A549 (cell line): Measurements from ENCODE around the gene MTHFR. TPM values are rescaled to one million over a fixed set of nuclear protein-coding genes. Genes with fewer than 3 reads are reported as not detected.

Experiments used
- ATAC-seq, 2 experiments: fragments of 200-7000 bp in 1 of 2; fragments of >200 bp in 1 of 2; cut with Nextera tagmentation in 1 of 2; cut with Tn5 transposase in 1 of 2; 3 replicates each; pipeline versions ENCODE4 v1.8.0 to v1.9.1; 2018 to 2020; ENCODE audit warnings: mild to moderate bottlenecking in 1 of 2, moderate library complexity in 1 of 2
- CTCF ChIA-PET: fragments of 300-600 bp; sonication (Branson Sonifier 250); formaldehyde crosslinking; extraction: SDS; loops from one replicate; lab custom pipeline; 2021; ENCODE audit warnings: antibody characterized with exemption, inconsistent platforms; lab: Yijun Ruan, JAX
- POLR2A ChIA-PET: fragments of 350-600 bp; formaldehyde crosslinking; extraction: SDS; loops from one replicate; lab custom pipeline; 2021; ENCODE audit warnings: antibody characterized with exemption, inconsistent platforms; lab: Yijun Ruan, JAX
- DNase-seq, 2 experiments: peaks; one replicate each; pipeline versions ENCODE4 v3.0.0 to v3.0.0-alpha.2; 2011 to 2016; ENCODE audit warnings: low read depth in 1 of 2, low spot score in 1 of 2
- FAIRE-seq: peaks from 2 replicates; lab custom pipeline; 2011; peaks lifted over from hg19 to GRCh38; lab: Jason Lieb, UNC
- H3K27ac ChIP-seq, 2 experiments: fragments of >200 bp; sonication (Bioruptor Twin); formaldehyde crosslinking; 3 replicates each; pipeline ENCODE4 v1.5.1; 2016 to 2017
- H3K4me1 ChIP-seq: fragments of >200 bp; sonication (Bioruptor Twin); formaldehyde crosslinking; 3 replicates; pipeline ENCODE4 v1.6.1; 2016
- H3K4me2 ChIP-seq: fragments of >200 bp; sonication (Bioruptor Twin); formaldehyde crosslinking; 3 replicates; pipeline ENCODE4 v1.6.1; 2016
- H3K4me3 ChIP-seq: fragments of >200 bp; sonication (Bioruptor Twin); formaldehyde crosslinking; 3 replicates; pipeline ENCODE4 v1.5.1; 2016
- H3K9me3 ChIP-seq: fragments of >200 bp; sonication (Bioruptor Twin); formaldehyde crosslinking; 3 replicates; pipeline ENCODE4 v1.6.1; 2016
- CBX2 ChIP-seq: fragments of 200-600 bp; sonication (generic); IDR thresholded peaks from 2 replicates; pipeline ENCODE4 v1.6.1; 2016; ENCODE audit warnings: low read depth, mild to moderate bottlenecking, borderline replicate concordance
- CEBPB ChIP-seq, 2 experiments: fragments of >200 bp in 1 of 2; sonication (Bioruptor Twin) in 1 of 2; formaldehyde crosslinking in 1 of 2; IDR thresholded peaks; 2 replicates each; pipeline ENCODE4 v1.6.1; 2012 to 2016
- CHD4 ChIP-seq: fragments of 200-600 bp; sonication (generic); IDR thresholded peaks from 2 replicates; pipeline ENCODE4 v1.6.1; 2016; ENCODE audit warnings: antibody characterized with exemption, mild to moderate bottlenecking, borderline replicate concordance
- CTCF ChIP-seq: fragments of >200 bp; sonication (Bioruptor Twin); formaldehyde crosslinking; IDR thresholded peaks from 3 replicates; pipeline ENCODE4 v1.5.1; 2016
- EP300 ChIP-seq, 2 experiments: fragments of >200 bp; sonication (Bioruptor Twin); formaldehyde crosslinking; IDR thresholded peaks; 2 replicates in 1 of 2; 3 replicates in 1 of 2; pipeline ENCODE4 v1.6.1; 2016 to 2017
- ESRRA ChIP-seq: fragments of 150-350 bp; IDR thresholded peaks from 2 replicates; pipeline ENCODE4 v1.6.1; 2014; ENCODE audit warnings: mild to moderate bottlenecking, low read length, borderline replicate concordance
- FOSB ChIP-seq: fragments of 250-450 bp; sonication (Bioruptor Pico); IDR thresholded peaks from 2 replicates; pipeline ENCODE4 v1.5.0; 2020; ENCODE audit warnings: mild to moderate bottlenecking, moderate library complexity
- HES2 ChIP-seq: fragments of >200 bp; sonication (Bioruptor Twin); formaldehyde crosslinking; IDR thresholded peaks from 2 replicates; pipeline ENCODE4 v1.6.1; 2016
- HEYL ChIP-seq: fragments of 250-450 bp; sonication (Bioruptor Pico); IDR thresholded peaks from 2 replicates; pipeline ENCODE4 v1.8.0; 2021; ENCODE audit warnings: mild to moderate bottlenecking, moderate library complexity
- HOXA7 ChIP-seq: fragments of 250-450 bp; sonication (Bioruptor Pico); IDR thresholded peaks from 2 replicates; pipeline ENCODE4 v1.5.0; 2020; ENCODE audit warnings: mild to moderate bottlenecking, moderate library complexity
- JUN ChIP-seq, 2 experiments: fragments of >200 bp; sonication (Bioruptor Twin); formaldehyde crosslinking; IDR thresholded peaks; 2 replicates in 1 of 2; 3 replicates in 1 of 2; pipeline ENCODE4 v1.6.1; 2016 to 2017
- JUNB ChIP-seq: fragments of >200 bp; sonication (Bioruptor Twin); formaldehyde crosslinking; IDR thresholded peaks from 2 replicates; pipeline ENCODE4 v1.6.1; 2016
- KDM1A ChIP-seq: fragments of 200-600 bp; sonication (generic); IDR thresholded peaks from 2 replicates; pipeline ENCODE4 v1.6.1; 2016; ENCODE audit warnings: low read depth, mild to moderate bottlenecking
- KDM5A ChIP-seq: fragments of 200-600 bp; sonication (generic); IDR thresholded peaks from 2 replicates; pipeline ENCODE4 v1.6.1; 2016; ENCODE audit warnings: antibody characterized with exemption, mild to moderate bottlenecking
- MAZ ChIP-seq: fragments of 150-350 bp; IDR thresholded peaks from 2 replicates; pipeline ENCODE4 v1.6.1; 2014; ENCODE audit warnings: antibody characterized with exemption, low read depth, low read length, borderline replicate concordance
- MYC ChIP-seq: IDR thresholded peaks from 2 replicates; pipeline ENCODE4 v1.6.1; 2012; ENCODE audit warnings: mild to moderate bottlenecking, inconsistent platforms, low read length, improper control_type of control experiment, borderline replicate concordance
- NFE2L2 ChIP-seq: fragments of 150-350 bp; conservative IDR thresholded peaks from 2 replicates; pipeline ENCODE4 v1.6.1; 2014; ENCODE audit warnings: low read length
- NPAS2 ChIP-seq: fragments of 250-450 bp; sonication (Bioruptor Pico); IDR thresholded peaks from 2 replicates; pipeline ENCODE4 v1.8.0; 2022; ENCODE audit warnings: mild to moderate bottlenecking, moderate library complexity, borderline replicate concordance
- PBX3 ChIP-seq: IDR thresholded peaks from 2 replicates; pipeline ENCODE4 v1.6.1; 2012
- RAD21 ChIP-seq, 2 experiments: fragments of >200 bp in 1 of 2; sonication (Bioruptor Twin) in 1 of 2; formaldehyde crosslinking in 1 of 2; IDR thresholded peaks in 1 of 2; conservative IDR thresholded peaks in 1 of 2; 2 replicates in 1 of 2; 3 replicates in 1 of 2; pipeline ENCODE4 v1.6.1; 2012 to 2018; ENCODE audit warnings: inconsistent platforms in 1 of 2
- RCOR1 ChIP-seq: fragments of 150-350 bp; IDR thresholded peaks from 2 replicates; pipeline ENCODE4 v1.6.1; 2014; ENCODE audit warnings: antibody characterized with exemption, low read length, low read depth
- SMC3 ChIP-seq: fragments of >200 bp; sonication (Bioruptor Twin); formaldehyde crosslinking; IDR thresholded peaks from 3 replicates; pipeline ENCODE4 v1.6.1; 2018; ENCODE audit warnings: inconsistent platforms
- ZC3H11A ChIP-seq: fragments of 450-650 bp; IDR thresholded peaks from 2 replicates; pipeline ENCODE4 v1.6.1; 2014; ENCODE audit warnings: antibody characterized with exemption, mild to moderate bottlenecking
- ZFP36 ChIP-seq: fragments of 450-650 bp; IDR thresholded peaks from 2 replicates; pipeline ENCODE4 v1.6.1; 2014; ENCODE audit warnings: borderline replicate concordance; ENCODE audit not compliant: partially characterized antibody
- WGBS: methylation state at CpG from one replicate; pipeline ENCODE4 v1.1.6; 2017; ENCODE audit errors: missing lambda C conversion rate; 5-methylcytosine and 5-hydroxymethylcytosine counted together
- polyA plus RNA-seq, 4 experiments: library from polyadenylated mRNA; depleted of rRNA in 3 of 4; stranded (reverse); fragments of >200 nt; fragmentation: RNase III in 1 of 4; extraction: RNeasy Plus Mini Kit Qiagen cat#74134 plus additional on column Dnase treatment in 1 of 4; gene quantifications; 2 replicates in 3 of 4; 3 replicates in 1 of 4; pipeline ENCODE4 v1.2.3, GENCODE V29; 2011 to 2017

The MTHFR gene
- polyA plus RNA-seq, 2 of the 4 experiments (the other 2 are of a cell fraction): 4.5 to 5.2 TPM

- TF ChIP-seq ZFP36: no peak
- TF ChIP-seq SMC3: no peak
- TF ChIP-seq KDM5A: no peak
These were observed 22.2 kb downstream of the MTHFR start (continued) for GRCh38 chr1:11783556-11783955.

GRCh38 chr1:11782127-11782708 is 23.5 kb downstream of the MTHFR start:
- ATAC-seq (no peak), FAIRE-seq (no peak)
- POLR2A ChIA-PET: interaction anchor here (1.0 kb wide), 1 partner anchor 46 kb away, joined by 3 read pairs; no protein-coding TSS in a partner anchor
- H3K27ac ChIP-seq: no peak overlapping the region
- no peak for TF ChIP-seq PBX3
- no peak for TF ChIP-seq CBX2
- TF ChIP-seq EP300 (IDR thresholded peaks at IDR 0.05): no peak
- TF ChIP-seq, all 56 proteins: peak for 0
- DNase-seq: no peak
- Histone ChIP-seq H3K4me2 (no peak overlapping the region), H3K4me3 (no peak overlapping the region), H3K9me3 (no peaks in the 10 kb centered on the region), H3K4me1 (peaks cover 2% of the 10 kb centered on the region; the same call in 1 of the 3 replicates)
- CTCF ChIA-PET: interaction anchor here (0.7 kb wide), 1 partner anchor 86 kb away, joined by 3 read pairs; no protein-coding TSS in a partner anchor
- 78% methylated on average over 3 of the region's 6 CpGs for WGBS

GRCh38 chr1:11781297-11781696 is 24.5 kb downstream of the MTHFR start:
- TF ChIP-seq RCOR1: no peak
- no peak for TF ChIP-seq CHD4
- no peak for TF ChIP-seq JUN (IDR thresholded peaks at IDR 0.05)
- TF ChIP-seq KDM1A: no peak
- no peak for TF ChIP-seq JUNB
- TF ChIP-seq CEBPB (IDR thresholded peaks at IDR 0.05): no peak
- no peak for TF ChIP-seq ESRRA
- TF ChIP-seq ZC3H11A: no peak
- no peak for TF ChIP-seq MYC
- TF ChIP-seq SMC3: no peak
- no peak for TF ChIP-seq CTCF
- no peak for TF ChIP-seq HEYL (CRISPR knock-in tag)
- no peak for TF ChIP-seq MAZ
- TF ChIP-seq FOSB (CRISPR knock-in tag): no peak
- no peak for TF ChIP-seq NPAS2 (CRISPR knock-in tag)
- no peak for TF ChIP-seq HOXA7
- no peak for TF ChIP-seq HES2
- TF ChIP-seq RAD21 (conservative IDR thresholded peaks at IDR 0.05 in 1 of 2, IDR thresholded peaks at IDR 0.05 in 1 of 2): no peak
- no peak for TF ChIP-seq NFE2L2
- Histone ChIP-seq H3K4me3 (no peak overlapping the region), H3K4me1 (no peaks in the 10 kb centered on the region), H3K9me3 (no peaks in the 10 kb centered on the region), H3K27ac (no peak overlapping the region), H3K4me2 (no peak overlapping the region)
- FAIRE-seq (no peak), ATAC-seq (no peak), DNase-seq (no peak)
- 81% methylated on average over 12 of the region's 12 CpGs for WGBS
- POLR2A ChIA-PET: no interaction called here
- CTCF ChIA-PET: no interaction called here
